Measurements from ENCODE around the gene TRAPPC10.

GRCh38 chr21:44065428-44065827 is 53.3 kb downstream of the TRAPPC10 start:
- no peak for TF ChIP-seq POLR2A (IDR thresholded peaks at IDR 0.05; ENCODE audit: low read length)
- no peak for TF ChIP-seq GATA1 (IDR thresholded peaks at IDR 0.05; ENCODE audit: low read depth, low read length)

Data from erythroblast (primary cell).